Psoas muscle (tissue), 8 donors: ENCODE measurements around the gene NT5C2. TPM values are rescaled to one million over a fixed set of nuclear protein-coding genes. Genes with fewer than 3 reads are reported as not detected.

Experiments
- ATAC-seq, 4 donors: fragments of 200-7000 bp; cut with Tn5 transposase; one replicate each; pipeline ENCODE4 v1.9.1; 2020; ENCODE audit warnings: moderate library complexity in 3 of 4, mild to moderate bottlenecking in 2 of 4
- DNase-seq, 2 donors: peaks; one replicate each; pipeline ENCODE4 v3.0.0-alpha.2; 2020
- H3K27ac ChIP-seq: fragments of 200-600 bp; one replicate; pipeline ENCODE4 v1.8.0; 2022
- H3K27me3 ChIP-seq, 3 donors: fragments of 200-600 bp in 1 of 3; one replicate each; pipeline versions ENCODE4 v1.6.1 to v1.8.0; 2013 to 2022; ENCODE audit warnings: low read length in 2 of 3, mild to moderate bottlenecking in 2 of 3, moderate library complexity in 1 of 3; ENCODE audit not compliant: insufficient read depth in 3 of 3
- H3K36me3 ChIP-seq, 2 donors: fragments of 200-600 bp in 1 of 2; one replicate each; pipeline versions ENCODE4 v1.6.1 to v1.8.0; 2013 to 2022; ENCODE audit warnings: low read depth in 1 of 2, mild to moderate bottlenecking in 1 of 2, moderate library complexity in 1 of 2; ENCODE audit not compliant: insufficient read depth in 1 of 2
- H3K4me1 ChIP-seq: fragments of 200-600 bp; one replicate; pipeline ENCODE4 v1.8.0; 2022
- H3K4me3 ChIP-seq: fragments of 200-600 bp; one replicate; pipeline ENCODE4 v1.8.0; 2022; ENCODE audit warnings: mild to moderate bottlenecking
- H3K9me3 ChIP-seq: fragments of 200-600 bp; one replicate; pipeline ENCODE4 v1.8.0; 2022
- WGBS, 3 donors: extraction: QIAGEN DNeasy Blood & Tissue Kit; methylation state at CpG; one replicate each; pipeline versions ENCODE4 v1.1.6 to v1.1.7; 2013; 5-methylcytosine and 5-hydroxymethylcytosine counted together
- intact Hi-C, 2 donors: fragments of 100-400 bp; cut with DNase I; formaldehyde crosslinking; loops; one replicate each; pipeline versions ENCODE4 v1.11.0 to v1.14.2; 2022
- polyA plus RNA-seq, 3 donors: library from polyadenylated mRNA; stranded (reverse); fragments of 200-250 nt; gene quantifications; one replicate each; pipeline ENCODE4 v1.2.3, GENCODE V29; 2013
- total RNA-seq, 4 donors: library from RNA; stranded (reverse); fragmentation: NEBNext Ultra II Directional in 2 of 4; extraction: Animal tissue kit (Norgen Biotek cat#: 25700) in 2 of 4; gene quantifications; one replicate each; pipeline versions ENCODE4 v1.2.1 to v1.2.4, GENCODE V29; 2021 to 2023
- TF ChIP-seq, protein P1 (sequence below): fragments of 200-600 bp; IDR thresholded peaks from one replicate; pipeline ENCODE4 v1.8.0; 2022; ENCODE audit warnings: antibody characterized with exemption
- donor health status: healthy with polysubstance abuse.
- donor health status: DM: no; HTN: no; CAD: no; lungs with moderate emphysema.
- donor health status: Bipolar disorder and iron deficiency.
- donor health status: healthy.
- donor health status: DM: yes; HTN: yes; CAD: no.
- donor health status: DM: no; HTN: no; CAD: no.
- donor health status: DM: no; HTN: no; CAD: no.
- donor health status: DM: yes; HTN: yes; CAD: no.

The NT5C2 gene
- total and polyA plus RNA-seq, 7 donors, result 17.8 to 94.6 (median 64.5) TPM

DNA sequence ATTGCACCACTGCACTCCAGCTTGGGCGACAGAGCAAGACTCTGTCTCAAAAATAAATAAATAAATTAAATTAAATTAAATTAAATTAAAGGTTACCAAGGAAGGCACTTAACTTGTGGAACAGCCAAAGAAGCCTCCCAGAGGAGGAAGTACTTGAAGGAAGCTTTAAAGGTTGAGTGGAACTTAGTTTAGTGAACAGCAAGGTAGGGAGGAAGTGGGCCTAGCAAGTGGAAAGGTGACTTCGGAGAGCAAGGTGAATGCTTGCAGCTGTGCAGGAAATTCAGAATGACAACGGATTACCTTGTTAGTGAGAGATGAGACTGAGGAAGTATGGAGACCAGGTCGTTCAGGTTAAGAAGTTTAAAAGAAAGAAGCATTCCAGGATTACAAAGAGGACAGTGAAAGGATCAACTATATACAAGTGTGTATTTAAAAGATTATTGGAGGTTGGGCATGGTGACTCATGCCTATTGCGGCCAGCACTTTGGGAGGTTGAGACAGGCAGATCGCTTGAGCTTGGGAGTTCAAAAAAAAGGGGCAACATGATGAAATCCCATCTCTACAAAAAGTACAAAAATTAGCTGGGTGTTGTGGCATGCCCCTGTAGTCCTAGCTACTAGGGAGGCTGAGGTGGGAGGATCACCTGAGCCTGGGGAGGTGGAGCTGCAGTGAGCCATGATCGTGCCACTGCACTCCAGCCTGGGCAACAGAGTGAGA lies 39.9 kb upstream of the NT5C2 start:
- TF ChIP-seq, protein P1, sequence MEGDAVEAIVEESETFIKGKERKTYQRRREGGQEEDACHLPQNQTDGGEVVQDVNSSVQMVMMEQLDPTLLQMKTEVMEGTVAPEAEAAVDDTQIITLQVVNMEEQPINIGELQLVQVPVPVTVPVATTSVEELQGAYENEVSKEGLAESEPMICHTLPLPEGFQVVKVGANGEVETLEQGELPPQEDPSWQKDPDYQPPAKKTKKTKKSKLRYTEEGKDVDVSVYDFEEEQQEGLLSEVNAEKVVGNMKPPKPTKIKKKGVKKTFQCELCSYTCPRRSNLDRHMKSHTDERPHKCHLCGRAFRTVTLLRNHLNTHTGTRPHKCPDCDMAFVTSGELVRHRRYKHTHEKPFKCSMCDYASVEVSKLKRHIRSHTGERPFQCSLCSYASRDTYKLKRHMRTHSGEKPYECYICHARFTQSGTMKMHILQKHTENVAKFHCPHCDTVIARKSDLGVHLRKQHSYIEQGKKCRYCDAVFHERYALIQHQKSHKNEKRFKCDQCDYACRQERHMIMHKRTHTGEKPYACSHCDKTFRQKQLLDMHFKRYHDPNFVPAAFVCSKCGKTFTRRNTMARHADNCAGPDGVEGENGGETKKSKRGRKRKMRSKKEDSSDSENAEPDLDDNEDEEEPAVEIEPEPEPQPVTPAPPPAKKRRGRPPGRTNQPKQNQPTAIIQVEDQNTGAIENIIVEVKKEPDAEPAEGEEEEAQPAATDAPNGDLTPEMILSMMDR, result no peak
- WGBS, 3 donors, result 86 to 90% (median 89%) methylated on average over 7 of the region's 7 CpGs
- Histone ChIP-seq H3K27me3 (no peaks in the 10 kb centered on the region), H3K4me3 (no peak overlapping the region), H3K9me3 (no peaks in the 10 kb centered on the region), H3K36me3 (no peaks in the 10 kb centered on the region), H3K27ac (peak overlapping the region; percentile 89), H3K4me1 (peaks cover 14% of the 10 kb centered on the region)
- DNase-seq (no peak), ATAC-seq (no peak)
- intact Hi-C loops, result no loop called here

- H3K36me3 ChIP-seq, result no peaks in the 10 kb centered on the region
- intact Hi-C loops, result no loop called here
- 44 to 61% (median 60%) methylated on average over 3 of the region's 3 CpGs for WGBS, 3 donors
- no peaks in the 10 kb centered on the region for H3K27me3 ChIP-seq
- TF ChIP-seq, protein P1, result no peak
- H3K4me3 ChIP-seq, result no peak overlapping the region
- no peak for DNase-seq
- H3K4me1 ChIP-seq, result peaks cover 21% of the 10 kb centered on the region
- ATAC-seq, result no peak
- H3K9me3 ChIP-seq, result no peaks in the 10 kb centered on the region
- peak overlapping the region; percentile 89 for H3K27ac ChIP-seq
Observed at GRCh38 chr10:103232131-103232673, 39.1 kb upstream of the NT5C2 start.

DNA sequence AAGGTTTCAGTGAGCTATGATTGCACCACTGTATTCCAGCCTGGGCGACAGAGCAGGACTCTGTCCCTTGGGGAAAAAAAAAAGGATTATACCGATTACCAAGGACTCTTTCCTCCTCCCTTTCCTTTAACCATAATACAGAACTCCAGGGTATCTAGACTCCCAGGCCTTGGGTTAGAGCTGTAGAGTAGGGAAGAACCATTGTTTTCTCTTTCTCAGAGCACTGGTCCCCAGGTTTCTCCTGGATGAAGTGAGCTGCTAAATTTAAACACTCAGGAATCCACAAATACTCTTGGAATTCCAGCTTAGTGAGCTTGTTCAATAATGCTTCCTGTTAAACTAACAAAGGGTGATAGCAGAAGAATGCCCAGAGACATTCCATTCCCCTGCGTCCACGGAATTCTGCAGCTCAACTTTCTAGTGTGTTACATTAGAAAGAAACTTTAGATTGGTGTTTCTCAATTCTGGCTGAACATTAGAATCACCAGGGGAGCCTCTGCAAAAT lies 38.0 kb upstream of the NT5C2 start:
- Histone ChIP-seq H3K4me3 (no peak overlapping the region), H3K27me3 (no peaks in the 10 kb centered on the region), H3K4me1 (peaks cover 27% of the 10 kb centered on the region), H3K36me3 (no peaks in the 10 kb centered on the region), H3K27ac (peak overlapping the region; percentile 89), H3K9me3 (no peaks in the 10 kb centered on the region)
- WGBS, 3 donors, result 14 to 17% (median 16%) methylated on average over 4 of the region's 4 CpGs
- intact Hi-C loops, result loop anchor here in 1 of 2 donors (2.0 kb wide), 1 partner anchor 46 kb away; no protein-coding TSS in a partner anchor
- TF ChIP-seq, protein P1, result no peak
- ATAC-seq, result peak in 3 of 4 donors; percentile 62 to 69 (median 62)
- no peak for DNase-seq

- intact Hi-C loops, result no loop called here
- Histone ChIP-seq H3K27me3 (no peaks in the 10 kb centered on the region), H3K4me3 (no peak overlapping the region), H3K9me3 (peaks cover 8% of the 10 kb centered on the region), H3K27ac (peak overlapping the region; percentile 89), H3K36me3 (no peaks in the 10 kb centered on the region), H3K4me1 (peaks cover 27% of the 10 kb centered on the region)
- TF ChIP-seq, protein P1, result no peak
- ATAC-seq (no peak), DNase-seq (no peak)
- WGBS, 3 donors, result 42 to 65% (median 47%) methylated on average over 1 of the region's 1 CpG
Observed at GRCh38 chr10:103227416-103227815, 34.3 kb upstream of the NT5C2 start.
